SU-DHL-6 (cell line): ENCODE measurements around the gene YTHDC2.

Source experiments
- H2AFZ ChIP-seq: fragments of 200-600 bp; sonication (generic); 2 replicates; pipeline ENCODE4 v1.6.1; 2014; ENCODE audit warnings: low read depth, mild to moderate bottlenecking, moderate library complexity, mixed read lengths, antibody characterized with exemption, low read length; ENCODE audit not compliant: severe bottlenecking
- H3F3A ChIP-seq: fragments of 200-600 bp; shearing (Covaris generic); 2 replicates; pipeline ENCODE4 v1.6.0; 2016; ENCODE audit warnings: antibody characterized with exemption, mild to moderate bottlenecking; ENCODE audit not compliant: insufficient read depth
- H3K27ac ChIP-seq: fragments of 200-600 bp; sonication (generic); 2 replicates; pipeline ENCODE4 v1.5.1; 2016; ENCODE audit warnings: low read depth, mild to moderate bottlenecking, low read length, moderate library complexity, mixed read lengths
- H3K27me3 ChIP-seq: fragments of 200-600 bp; sonication (generic), shearing (Covaris generic); 2 replicates; pipeline ENCODE4 v1.6.0; 2014; ENCODE audit warnings: mild to moderate bottlenecking, low read length
- H3K36me3 ChIP-seq: fragments of 200-600 bp; sonication (generic); 2 replicates; pipeline ENCODE4 v1.6.1; 2014; ENCODE audit warnings: mild to moderate bottlenecking, low read length, mixed read lengths
- H3K4me2 ChIP-seq: fragments of 300-600, 200-600 bp; shearing (Covaris generic), sonication (generic); 2 replicates; pipeline ENCODE4 v1.6.0; 2014; ENCODE audit warnings: low read length, low read depth, mild to moderate bottlenecking; ENCODE audit not compliant: poor library complexity, severe bottlenecking
- H3K4me3 ChIP-seq: fragments of 200-600 bp; sonication (generic); 2 replicates; pipeline ENCODE4 v1.5.1; 2014; ENCODE audit warnings: antibody characterized with exemption, low read length, mild to moderate bottlenecking, mixed read lengths; ENCODE audit not compliant: insufficient read depth, poor library complexity, severe bottlenecking
- H3K79me2 ChIP-seq: fragments of 200-600 bp; sonication (generic); 2 replicates; pipeline ENCODE4 v1.6.1; 2014; ENCODE audit warnings: mild to moderate bottlenecking, low read length, moderate library complexity; ENCODE audit not compliant: insufficient read depth
- H3K9ac ChIP-seq: fragments of 200-600 bp; sonication (generic); 2 replicates; pipeline ENCODE4 v1.7.0; 2014; ENCODE audit warnings: mild to moderate bottlenecking, low read length
- H3K9me2 ChIP-seq: fragments of 200-600 bp; sonication (generic); replicated peaks from 2 replicates; pipeline ENCODE4 v1.6.1; 2014; ENCODE audit warnings: low read length; ENCODE audit not compliant: insufficient read depth
- H3K9me3 ChIP-seq: fragments of 200-600 bp; sonication (generic); 2 replicates; pipeline ENCODE4 v1.6.1; 2014; ENCODE audit warnings: low read length, mixed read lengths; ENCODE audit not compliant: insufficient read depth
- H4K20me1 ChIP-seq: fragments of 200-600 bp; sonication (generic); 2 replicates; pipeline ENCODE4 v1.6.1; 2014; ENCODE audit warnings: low read depth, mild to moderate bottlenecking, antibody characterized with exemption, low read length, moderate library complexity, mixed read lengths
- CTCF ChIP-seq: fragments of 200-600 bp; sonication (generic); IDR thresholded peaks from one replicate; pipeline ENCODE4 v1.5.1; 2017; ENCODE audit warnings: antibody characterized with exemption, mild to moderate bottlenecking, low read length, moderate library complexity; ENCODE audit not compliant: insufficient read depth, poor library complexity, severe bottlenecking
- EZH2phosphoT487 ChIP-seq: fragments of 200-600 bp; sonication (generic), shearing (Covaris generic); conservative IDR thresholded peaks from 2 replicates; pipeline ENCODE4 v1.6.1; 2018; ENCODE audit warnings: mild to moderate bottlenecking, antibody characterized with exemption, low read length, moderate library complexity, mixed read lengths

Gene YTHDC2

GRCh38 chr5:113574417-113574816, 60.9 kb downstream of the YTHDC2 start:
- no peak overlapping the region for H3K4me3 ChIP-seq
- H3K9me3 ChIP-seq = no peaks in the 10 kb centered on the region
- H3K79me2 ChIP-seq = no peaks in the 10 kb centered on the region
- H3K9me2 ChIP-seq = no peaks in the 10 kb centered on the region
- peaks cover 4% of the 10 kb centered on the region; the same call in 1 of the 2 replicates for H3F3A ChIP-seq
- TF ChIP-seq CTCF (no peak), EZH2phosphoT487 (no peak)
- H3K4me2 ChIP-seq = no peak overlapping the region
- H2AFZ ChIP-seq = no peak overlapping the region
- no peaks in the 10 kb centered on the region for H3K27me3 ChIP-seq
- no peaks in the 10 kb centered on the region for H4K20me1 ChIP-seq
- H3K36me3 ChIP-seq = peaks cover 12% of the 10 kb centered on the region; the same call in 1 of the 2 replicates
- H3K9ac ChIP-seq = no peak overlapping the region
- H3K27ac ChIP-seq = no peak overlapping the region

GRCh38 chr5:113575074-113575473, 61.6 kb downstream of the YTHDC2 start:
- Histone ChIP-seq H3K4me3 (no peak overlapping the region), H3K27ac (no peak overlapping the region), H3K36me3 (peaks cover 19% of the 10 kb centered on the region), H3F3A (peaks cover 4% of the 10 kb centered on the region; the same call in 1 of the 2 replicates), H3K27me3 (no peaks in the 10 kb centered on the region), H2AFZ (no peak overlapping the region), H3K9me2 (no peaks in the 10 kb centered on the region), H3K4me2 (no peak overlapping the region), H4K20me1 (no peaks in the 10 kb centered on the region), H3K9ac (no peak overlapping the region), H3K79me2 (no peaks in the 10 kb centered on the region), H3K9me3 (no peaks in the 10 kb centered on the region)
- TF ChIP-seq CTCF (no peak), EZH2phosphoT487 (no peak)

- Histone ChIP-seq H3F3A (peaks cover 4% of the 10 kb centered on the region; the same call in 1 of the 2 replicates), H3K9me3 (no peaks in the 10 kb centered on the region), H3K27ac (no peak overlapping the region), H3K9ac (no peak overlapping the region), H3K36me3 (peaks cover 27% of the 10 kb centered on the region), H3K9me2 (no peaks in the 10 kb centered on the region), H4K20me1 (no peaks in the 10 kb centered on the region), H2AFZ (no peak overlapping the region), H3K4me3 (no peak overlapping the region), H3K4me2 (no peak overlapping the region), H3K27me3 (no peaks in the 10 kb centered on the region), H3K79me2 (no peaks in the 10 kb centered on the region)
- no peak for TF ChIP-seq CTCF
Observed at GRCh38 chr5:113578091-113578490, 64.6 kb downstream of the YTHDC2 start.
